HG03108 (cell line): ENCODE results near the gene KIFC3.

Experiments used
- ATAC-seq: cut with Tn5 transposase; IDR thresholded peaks from one replicate; pipeline ENCODE4 v1.9.1; 2021; ENCODE audit warnings: moderate library complexity; ENCODE audit not compliant: unreplicated experiment

The KIFC3 gene

GRCh38 chr16:57771141-57771785 lies 31.0 kb downstream of the KIFC3 start:
- no peak for ATAC-seq

- ATAC-seq: no peak
Observed at GRCh38 chr16:57770361-57770760, 31.9 kb downstream of the KIFC3 start.

- no peak for ATAC-seq
Observed at GRCh38 chr16:57769541-57770145, 32.6 kb downstream of the KIFC3 start.

DNA sequence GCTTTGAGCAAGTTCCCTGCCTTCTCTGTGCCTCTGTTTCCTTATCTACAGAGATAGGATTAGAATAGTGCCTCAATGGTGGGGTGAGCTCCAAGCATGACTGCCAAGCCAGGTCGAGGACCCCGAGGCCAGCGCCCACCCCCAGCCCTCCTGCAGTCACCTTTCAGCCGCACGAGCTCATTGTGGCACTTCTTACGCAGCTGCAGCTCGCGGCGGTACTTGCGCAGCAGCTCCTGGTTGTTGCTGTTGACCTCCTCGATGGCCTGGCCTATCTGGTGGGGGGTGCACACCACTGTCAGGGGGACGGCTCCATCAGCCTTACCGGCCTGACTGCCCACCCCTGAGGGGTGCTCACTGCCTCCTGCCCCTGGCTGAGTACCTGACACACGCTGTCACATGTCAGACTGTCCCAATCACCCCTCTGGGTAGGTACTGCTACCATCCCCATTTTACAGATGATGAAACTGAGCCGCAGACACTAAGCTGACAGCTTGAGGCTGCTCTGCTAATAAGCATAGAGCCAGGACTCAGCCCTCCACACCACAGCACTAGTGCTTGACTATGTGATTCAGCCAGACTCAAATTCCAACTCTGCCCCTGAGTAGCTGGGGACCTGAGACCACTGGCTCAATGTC lies 35.5 kb downstream of the KIFC3 start:
- ATAC-seq: no peak

DNA sequence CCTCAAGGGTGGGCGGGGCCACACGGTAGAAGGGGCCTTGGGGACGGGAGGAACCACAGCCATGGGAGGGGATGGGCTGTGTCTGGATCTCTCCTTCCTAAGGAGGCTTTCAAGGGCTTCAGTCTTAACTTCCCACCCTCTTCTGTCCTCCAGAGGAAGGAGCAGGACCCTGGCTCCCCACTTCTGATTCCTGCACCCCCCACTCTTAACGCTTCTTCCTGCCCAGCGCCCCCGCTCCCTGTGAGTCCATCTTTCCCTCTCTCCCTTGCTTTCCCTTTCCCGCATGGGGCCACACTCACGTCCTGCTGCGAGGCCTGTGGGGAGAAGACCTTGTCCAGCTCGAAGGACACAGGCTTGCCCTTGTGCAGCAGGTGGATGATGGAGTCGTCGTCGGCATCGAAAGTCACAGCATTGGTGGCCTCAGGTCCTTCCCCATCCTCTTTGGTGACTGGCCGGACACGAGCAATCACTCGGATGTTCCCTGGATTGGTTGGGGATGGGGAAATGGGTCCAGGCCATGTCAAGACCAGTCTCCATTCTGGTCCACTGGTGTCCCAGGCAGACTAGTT lies 37.0 kb downstream of the KIFC3 start:
- no peak for ATAC-seq

DNA sequence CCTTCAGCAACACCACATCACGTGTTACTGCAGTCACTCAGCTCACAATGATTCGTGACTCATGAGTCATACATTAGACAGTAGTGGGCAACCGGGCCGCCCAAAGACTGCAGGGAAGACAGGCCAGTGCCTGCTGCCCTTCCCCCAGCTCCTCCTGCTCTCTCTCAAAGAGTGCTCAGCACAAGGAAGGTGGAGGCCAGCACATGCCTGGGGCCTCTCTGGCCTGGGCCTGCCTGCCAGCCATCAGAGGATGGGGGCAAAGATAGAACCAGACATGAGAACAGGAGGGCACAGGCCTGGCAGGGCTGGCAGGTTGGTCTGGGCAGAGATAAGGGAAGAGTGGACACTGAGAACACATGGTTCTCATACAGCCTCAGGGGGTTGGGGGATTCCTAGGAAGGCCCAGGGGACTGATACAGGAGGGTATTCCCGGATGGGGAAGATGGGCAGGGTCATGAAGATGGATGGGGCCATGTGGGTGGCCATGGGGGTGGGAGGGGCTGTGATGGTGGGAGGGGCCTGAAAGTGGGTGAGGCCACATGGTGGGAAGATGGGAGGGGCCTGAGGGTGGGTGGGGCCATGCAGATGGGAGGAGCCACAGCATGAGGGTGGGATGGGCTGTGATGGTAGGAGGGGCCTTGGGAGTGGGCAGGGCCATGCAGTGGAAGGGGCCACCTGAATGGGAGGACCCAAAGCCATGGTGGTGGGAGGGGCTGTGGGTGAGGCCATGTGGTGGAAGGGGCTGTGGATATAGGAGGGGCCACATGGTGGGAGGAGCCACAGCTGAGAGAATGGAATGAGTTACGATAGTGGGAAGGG lies 37.7 kb downstream of the KIFC3 start:
- no peak for ATAC-seq

- no peak for ATAC-seq
Observed at GRCh38 chr16:57764006-57764340, 38.3 kb downstream of the KIFC3 start.

DNA sequence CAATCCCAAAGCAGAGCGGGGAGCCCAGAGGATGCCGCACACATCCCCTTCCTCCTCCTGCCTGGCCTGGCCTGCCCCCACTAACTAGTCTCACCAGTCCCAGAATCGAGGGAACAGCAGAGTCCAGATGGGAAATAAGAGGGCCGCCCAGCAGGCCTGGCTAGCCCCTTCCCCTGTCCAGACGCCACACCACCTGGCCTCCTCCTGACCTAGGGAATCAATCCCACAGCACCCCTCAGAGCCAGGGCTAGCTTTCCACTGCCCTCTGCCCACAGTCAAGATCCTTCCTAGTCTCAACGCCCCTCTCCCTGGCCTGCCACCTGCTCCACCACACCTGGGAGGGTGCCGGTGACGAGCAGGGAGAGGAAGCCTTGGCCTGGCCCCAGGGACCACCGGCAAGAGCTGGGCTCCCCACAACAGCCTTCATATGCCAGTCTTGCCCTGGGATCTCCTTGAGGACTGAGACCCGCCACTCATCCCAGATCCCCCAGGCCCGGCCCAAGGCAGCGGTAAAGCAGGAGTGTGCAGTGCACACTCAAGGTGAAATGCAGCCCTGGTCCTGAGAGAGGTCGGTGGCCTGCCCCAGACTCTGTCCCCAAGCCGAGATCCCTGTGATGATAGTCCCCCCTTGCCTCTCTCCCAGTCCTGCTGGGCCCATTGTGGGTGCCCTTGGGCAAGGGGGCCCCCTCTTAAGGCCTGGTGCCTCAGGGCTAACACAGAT lies 38.8 kb downstream of the KIFC3 start:
- no peak for ATAC-seq

- no peak for ATAC-seq
Observed at GRCh38 chr16:57762365-57763040, 39.8 kb downstream of the KIFC3 start.

DNA sequence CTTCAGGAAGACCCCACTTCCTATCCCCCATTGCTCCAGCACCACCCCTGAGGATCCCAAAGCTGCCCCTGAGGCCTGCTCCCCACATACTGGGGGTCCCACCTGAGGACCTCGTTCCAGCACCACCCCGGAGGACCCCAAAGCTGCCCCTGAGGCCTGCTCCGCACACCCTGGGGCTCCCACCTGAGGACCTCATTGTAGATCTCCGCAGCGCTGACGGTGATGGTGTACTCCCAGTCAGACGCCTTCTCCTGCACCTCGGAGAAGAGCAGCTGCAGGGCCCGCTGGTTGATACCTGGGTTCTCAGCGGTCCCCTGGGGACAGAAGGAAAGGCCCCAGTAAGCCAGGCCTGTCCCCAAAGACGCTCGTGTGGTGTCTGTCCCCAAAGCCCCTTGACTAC lies 40.3 kb downstream of the KIFC3 start:
- ATAC-seq: no peak

DNA sequence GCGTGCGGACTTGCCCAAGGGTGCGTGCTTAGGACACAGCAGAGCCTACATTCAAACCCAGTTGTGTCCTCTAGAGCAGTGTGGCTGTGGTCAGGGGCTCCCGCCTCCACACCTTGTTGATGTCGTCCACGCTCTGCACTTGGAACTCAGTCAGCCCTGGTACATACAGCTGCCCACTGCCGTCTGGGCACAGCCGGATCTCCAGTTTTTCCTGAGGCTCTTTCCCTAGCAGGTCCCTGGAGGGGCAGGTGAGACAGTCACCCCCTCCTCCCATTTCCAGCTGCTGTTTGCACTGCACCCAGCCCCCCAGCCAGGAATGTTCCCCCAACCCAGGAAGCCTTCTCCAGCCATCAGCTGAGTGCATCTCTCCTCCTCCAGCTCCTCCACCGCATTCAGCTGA lies 41.0 kb downstream of the KIFC3 start:
- ATAC-seq: no peak

- no peak for ATAC-seq
Observed at GRCh38 chr16:57760357-57761160, 41.7 kb downstream of the KIFC3 start.

DNA sequence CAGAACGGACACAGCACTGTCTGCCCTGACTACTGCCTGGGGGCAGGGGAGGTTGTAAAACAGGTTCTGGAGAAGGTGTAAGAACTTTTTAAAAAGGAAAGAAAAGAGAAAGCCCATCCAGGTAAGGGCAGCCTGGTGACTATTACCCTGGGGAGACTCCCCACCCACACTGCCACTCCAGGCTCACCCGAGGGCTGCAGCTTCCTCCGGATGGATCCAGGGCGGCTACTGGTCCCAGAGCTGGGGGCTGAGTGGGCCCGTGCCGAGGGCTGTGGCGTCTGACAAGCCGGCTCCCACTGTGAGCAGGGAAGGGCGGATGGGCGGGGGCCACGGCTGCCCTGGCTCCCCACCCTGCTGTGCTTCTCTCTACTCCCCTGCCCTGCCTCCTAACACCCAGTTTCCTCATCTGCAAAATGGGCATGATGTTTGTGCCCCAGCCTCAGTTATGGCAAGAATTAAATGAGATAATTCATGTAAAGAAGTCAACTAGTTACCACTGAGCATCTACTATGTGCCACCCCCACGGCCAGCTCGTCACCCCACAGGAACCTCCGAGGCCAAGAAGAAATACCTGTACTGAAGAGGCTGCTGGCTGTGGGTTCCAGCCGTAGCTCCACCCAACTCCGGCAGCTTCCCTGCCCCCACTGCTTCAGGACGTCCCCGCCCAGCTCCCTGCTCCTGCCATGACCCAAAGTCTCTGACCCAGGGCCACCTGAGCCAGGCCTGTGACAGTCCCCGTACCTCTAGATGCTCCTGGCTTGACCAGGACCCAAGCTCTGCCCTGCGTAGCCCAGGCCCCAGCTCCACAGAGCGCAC lies 42.5 kb downstream of the KIFC3 start:
- no peak for ATAC-seq

- no peak for ATAC-seq
Observed at GRCh38 chr16:57759131-57759530, 43.2 kb downstream of the KIFC3 start.

- no peak for ATAC-seq
Observed at GRCh38 chr16:57758331-57759117, 43.8 kb downstream of the KIFC3 start.

DNA sequence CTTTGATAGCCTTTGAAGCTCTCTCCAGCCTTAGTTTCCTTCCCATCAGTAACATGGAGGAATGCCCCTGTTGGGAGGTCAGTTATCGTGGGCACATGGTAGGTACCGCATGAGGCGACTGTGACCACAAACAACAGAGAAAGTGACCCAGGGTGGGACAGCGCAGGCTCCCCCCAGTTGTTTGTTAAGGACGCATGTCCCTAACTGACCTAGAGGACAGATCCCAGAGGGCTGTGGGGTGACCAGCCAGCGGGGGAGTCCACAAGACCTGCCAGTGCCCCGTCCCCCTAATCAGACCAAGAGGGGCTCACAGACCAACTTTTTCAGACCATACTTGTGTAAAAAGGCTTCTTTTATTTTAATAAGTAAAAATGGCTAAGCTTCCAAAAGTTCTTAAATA lies 44.4 kb downstream of the KIFC3 start:
- no peak for ATAC-seq

- peak; percentile 83 for ATAC-seq
Observed at GRCh38 chr16:57757326-57757786, 44.9 kb downstream of the KIFC3 start.
